Duodenal mucosa (tissue), 2 donors: ENCODE measurements around the gene METTL13.

Source experiments
- H3K27ac ChIP-seq: one replicate; pipeline ENCODE4 v1.7.0; 2013; ENCODE audit warnings: low read depth, low read length
- H3K27me3 ChIP-seq, 2 donors: one replicate each; pipeline ENCODE4 v1.7.0; 2013; ENCODE audit warnings: low read length in 2 of 2, control low read depth in 1 of 2; ENCODE audit not compliant: insufficient read depth in 2 of 2, control insufficient read depth in 1 of 2
- H3K36me3 ChIP-seq, 2 donors: one replicate each; pipeline ENCODE4 v1.7.0; 2013; ENCODE audit warnings: low read length in 2 of 2, control low read depth in 1 of 2; ENCODE audit not compliant: insufficient read depth in 2 of 2, control insufficient read depth in 1 of 2
- H3K4me1 ChIP-seq, 2 donors: one replicate each; pipeline ENCODE4 v1.7.0; 2013; ENCODE audit warnings: low read length in 2 of 2, control low read depth in 1 of 2; ENCODE audit not compliant: insufficient read depth in 2 of 2, control insufficient read depth in 1 of 2
- H3K4me3 ChIP-seq, 2 donors: one replicate each; pipeline ENCODE4 v1.7.0; 2013; ENCODE audit warnings: low read length in 2 of 2, low read depth in 1 of 2
- H3K9ac ChIP-seq, 2 donors: one replicate each; pipeline ENCODE4 v1.7.0; 2013; ENCODE audit warnings: low read length in 2 of 2, low read depth in 1 of 2
- H3K9me3 ChIP-seq, 2 donors: one replicate each; pipeline ENCODE4 v1.7.0; 2013; ENCODE audit warnings: low read length in 2 of 2, control low read depth in 1 of 2; ENCODE audit not compliant: control insufficient read depth in 1 of 2

METTL13 gene

GRCh38 chr1:171744986-171745385 is 36.5 kb upstream of the METTL13 start:
- Histone ChIP-seq H3K9ac (no peak overlapping the region), H3K9me3 (no peaks in the 10 kb centered on the region), H3K4me1 (peaks cover 20% of the 10 kb centered on the region in 2 donors), H3K27me3 (no peaks in the 10 kb centered on the region), H3K27ac (no peak overlapping the region), H3K36me3 (no peaks in the 10 kb centered on the region), H3K4me3 (no peak overlapping the region)

- no peaks in the 10 kb centered on the region for H3K27me3 ChIP-seq
Observed at GRCh38 chr1:171748651-171749050, 32.8 kb upstream of the METTL13 start.

DNA sequence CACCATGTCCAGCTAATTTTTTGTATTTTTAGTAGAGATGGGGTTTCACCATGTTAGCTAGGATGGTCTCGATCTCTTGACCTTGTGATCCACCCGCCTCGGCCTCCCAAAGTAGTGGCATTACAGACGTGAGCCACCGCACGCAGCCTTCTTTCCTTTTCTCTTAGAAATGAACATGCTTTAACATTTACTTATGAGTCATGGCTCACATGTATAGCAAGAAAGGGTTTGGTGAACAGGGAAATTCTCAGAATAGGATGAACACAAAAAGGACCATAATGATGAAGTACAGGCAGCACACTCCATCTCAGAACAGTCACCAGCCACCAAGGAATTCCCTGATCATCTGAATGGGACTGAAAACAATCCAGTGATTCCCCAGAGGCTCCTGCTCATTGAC is 30.2 kb upstream of the METTL13 start:
- Histone ChIP-seq H3K9me3 (no peaks in the 10 kb centered on the region), H3K9ac (no peak overlapping the region), H3K4me3 (no peak overlapping the region), H3K4me1 (no peaks in the 10 kb centered on the region), H3K36me3 (no peaks in the 10 kb centered on the region), H3K27me3 (no peaks in the 10 kb centered on the region), H3K27ac (no peak overlapping the region)

More at GRCh38 chr1:171748651-171749050, 32.8 kb upstream of the METTL13 start:
- Histone ChIP-seq H3K27ac (no peak overlapping the region), H3K9ac (no peak overlapping the region), H3K9me3 (no peaks in the 10 kb centered on the region), H3K4me3 (no peak overlapping the region), H3K4me1 (peaks cover under 1 to 2% of the 10 kb centered on the region in 2 donors), H3K36me3 (no peaks in the 10 kb centered on the region)

DNA sequence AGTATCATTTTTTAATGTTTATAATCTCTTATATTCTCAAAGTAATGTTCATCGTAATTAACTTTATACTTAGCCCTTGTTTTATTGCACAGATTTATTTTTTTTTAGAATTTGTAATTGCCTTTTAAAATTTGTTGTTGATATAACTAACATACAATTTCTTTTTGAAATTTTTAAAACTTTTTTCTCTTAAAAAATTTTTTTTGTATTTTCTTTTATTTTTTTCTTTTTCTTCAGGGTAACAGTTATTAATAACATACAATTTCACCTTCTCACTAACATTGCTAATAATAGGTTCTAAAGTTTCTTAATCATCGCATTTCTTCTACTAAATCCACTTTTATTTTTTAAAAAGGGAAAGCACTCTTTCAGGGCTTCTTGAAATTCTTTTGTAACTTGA is 28.3 kb upstream of the METTL13 start:
- no peak overlapping the region for H3K4me3 ChIP-seq
- no peaks in the 10 kb centered on the region for H3K36me3 ChIP-seq
- no peaks in the 10 kb centered on the region for H3K4me1 ChIP-seq
- no peak overlapping the region for H3K27ac ChIP-seq
- no peaks in the 10 kb centered on the region for H3K9me3 ChIP-seq
- H3K27me3 ChIP-seq, result no peaks in the 10 kb centered on the region
- H3K9ac ChIP-seq, result no peak overlapping the region

- Histone ChIP-seq H3K4me1 (no peaks in the 10 kb centered on the region), H3K4me3 (no peak overlapping the region), H3K27ac (no peak overlapping the region), H3K9me3 (no peaks in the 10 kb centered on the region), H3K36me3 (no peaks in the 10 kb centered on the region), H3K9ac (no peak overlapping the region), H3K27me3 (no peaks in the 10 kb centered on the region)
Observed at GRCh38 chr1:171753685-171754352, 27.6 kb upstream of the METTL13 start.

DNA sequence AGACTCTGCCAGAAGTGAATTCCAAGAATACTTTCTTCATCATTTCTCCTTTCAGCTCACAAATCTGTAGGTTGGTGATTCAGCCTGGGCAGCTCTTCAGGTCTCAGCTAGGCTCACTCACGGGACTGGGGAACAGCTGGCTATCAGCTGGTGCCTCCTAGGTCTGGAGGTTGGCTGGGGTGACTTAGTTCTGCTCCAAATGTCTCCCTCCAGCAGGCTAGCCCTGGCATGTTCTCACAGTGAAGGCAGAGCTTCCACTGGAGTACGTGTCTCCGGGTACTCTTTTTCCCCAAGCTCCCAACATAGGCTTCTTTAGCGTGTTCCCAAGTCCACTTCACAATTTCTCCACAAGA is 27.1 kb upstream of the METTL13 start:
- no peaks in the 10 kb centered on the region for H3K36me3 ChIP-seq
- H3K9me3 ChIP-seq, result no peaks in the 10 kb centered on the region
- H3K27me3 ChIP-seq, result no peaks in the 10 kb centered on the region
- H3K4me3 ChIP-seq, result no peak overlapping the region
- H3K9ac ChIP-seq, result no peak overlapping the region
- H3K27ac ChIP-seq, result no peak overlapping the region
- H3K4me1 ChIP-seq, result no peaks in the 10 kb centered on the region

DNA sequence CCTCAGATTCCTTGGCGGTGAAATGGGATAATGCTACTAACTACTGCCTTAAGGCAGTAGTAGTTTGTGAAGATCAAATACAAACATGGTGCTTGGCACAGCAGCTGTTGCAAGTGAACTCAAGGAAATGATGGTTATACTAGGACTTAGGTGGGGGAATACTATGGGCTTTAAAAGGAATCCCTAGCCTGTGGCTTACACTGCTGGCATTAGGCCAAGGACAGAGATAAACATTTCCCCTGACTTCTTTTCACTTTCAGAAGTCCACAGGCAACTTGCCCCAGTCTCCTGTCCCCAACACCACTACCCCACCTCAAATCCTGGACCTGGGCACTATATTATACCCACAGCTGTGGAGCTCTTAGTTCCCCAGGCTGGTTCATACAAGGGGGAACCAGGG is 26.5 kb upstream of the METTL13 start:
- Histone ChIP-seq H3K4me1 (no peaks in the 10 kb centered on the region), H3K9me3 (no peaks in the 10 kb centered on the region), H3K27ac (no peak overlapping the region), H3K27me3 (no peaks in the 10 kb centered on the region), H3K9ac (no peak overlapping the region), H3K36me3 (no peaks in the 10 kb centered on the region), H3K4me3 (no peak overlapping the region)

- Histone ChIP-seq H3K27me3 (no peaks in the 10 kb centered on the region), H3K4me3 (no peak overlapping the region), H3K36me3 (no peaks in the 10 kb centered on the region), H3K27ac (no peak overlapping the region), H3K4me1 (no peaks in the 10 kb centered on the region), H3K9ac (no peak overlapping the region), H3K9me3 (no peaks in the 10 kb centered on the region)
Observed at GRCh38 chr1:171756856-171757255, 24.6 kb upstream of the METTL13 start.

- no peak overlapping the region for H3K9ac ChIP-seq
- H3K27ac ChIP-seq, result no peak overlapping the region
- no peaks in the 10 kb centered on the region for H3K9me3 ChIP-seq
- no peaks in the 10 kb centered on the region for H3K36me3 ChIP-seq
- H3K4me1 ChIP-seq, result no peaks in the 10 kb centered on the region
- no peak overlapping the region for H3K4me3 ChIP-seq
- H3K27me3 ChIP-seq, result no peaks in the 10 kb centered on the region
Observed at GRCh38 chr1:171758011-171758410, 23.4 kb upstream of the METTL13 start.

GRCh38 chr1:171762143-171762563 is 19.3 kb upstream of the METTL13 start:
- no peak overlapping the region for H3K4me3 ChIP-seq
- no peaks in the 10 kb centered on the region for H3K36me3 ChIP-seq
- no peaks in the 10 kb centered on the region for H3K4me1 ChIP-seq
- no peaks in the 10 kb centered on the region for H3K9me3 ChIP-seq
- H3K9ac ChIP-seq, result no peak overlapping the region
- H3K27ac ChIP-seq, result no peak overlapping the region
- H3K27me3 ChIP-seq, result peaks cover 0 to 3% of the 10 kb centered on the region in 2 donors

GRCh38 chr1:171763764-171764163 is 17.7 kb upstream of the METTL13 start:
- Histone ChIP-seq H3K27ac (no peak overlapping the region), H3K4me3 (no peak overlapping the region), H3K4me1 (no peaks in the 10 kb centered on the region), H3K27me3 (peaks cover 0 to 3% of the 10 kb centered on the region in 2 donors), H3K9ac (no peak overlapping the region), H3K9me3 (no peaks in the 10 kb centered on the region), H3K36me3 (no peaks in the 10 kb centered on the region)
